Psoas muscle (tissue), 8 donors: ENCODE measurements around the gene VAMP2. TPM values are rescaled to one million over a fixed set of nuclear protein-coding genes. Genes with fewer than 3 reads are reported as not detected.

Source experiments
- ATAC-seq, 4 donors: fragments of 200-7000 bp; cut with Tn5 transposase; one replicate each; pipeline ENCODE4 v1.9.1; 2020; ENCODE audit warnings: moderate library complexity in 3 of 4, mild to moderate bottlenecking in 2 of 4
- DNase-seq, 2 donors: peaks; one replicate each; pipeline ENCODE4 v3.0.0-alpha.2; 2020
- H3K27ac ChIP-seq: fragments of 200-600 bp; one replicate; pipeline ENCODE4 v1.8.0; 2022
- H3K27me3 ChIP-seq, 3 donors: fragments of 200-600 bp in 1 of 3; one replicate each; pipeline versions ENCODE4 v1.6.1 to v1.8.0; 2013 to 2022; ENCODE audit warnings: low read length in 2 of 3, mild to moderate bottlenecking in 2 of 3, moderate library complexity in 1 of 3; ENCODE audit not compliant: insufficient read depth in 3 of 3
- H3K36me3 ChIP-seq, 2 donors: fragments of 200-600 bp in 1 of 2; one replicate each; pipeline versions ENCODE4 v1.6.1 to v1.8.0; 2013 to 2022; ENCODE audit warnings: low read depth in 1 of 2, mild to moderate bottlenecking in 1 of 2, moderate library complexity in 1 of 2; ENCODE audit not compliant: insufficient read depth in 1 of 2
- H3K4me1 ChIP-seq: fragments of 200-600 bp; one replicate; pipeline ENCODE4 v1.8.0; 2022
- H3K4me3 ChIP-seq: fragments of 200-600 bp; one replicate; pipeline ENCODE4 v1.8.0; 2022; ENCODE audit warnings: mild to moderate bottlenecking
- H3K9me3 ChIP-seq: fragments of 200-600 bp; one replicate; pipeline ENCODE4 v1.8.0; 2022
- CTCF ChIP-seq: fragments of 200-600 bp; IDR thresholded peaks from one replicate; pipeline ENCODE4 v1.8.0; 2022; ENCODE audit warnings: antibody characterized with exemption
- WGBS, 3 donors: extraction: QIAGEN DNeasy Blood & Tissue Kit; methylation state at CpG; one replicate each; pipeline versions ENCODE4 v1.1.6 to v1.1.7; 2013; 5-methylcytosine and 5-hydroxymethylcytosine counted together
- intact Hi-C, 2 donors: fragments of 100-400 bp; cut with DNase I; formaldehyde crosslinking; loops; one replicate each; pipeline versions ENCODE4 v1.11.0 to v1.14.2; 2022
- polyA plus RNA-seq, 3 donors: library from polyadenylated mRNA; stranded (reverse); fragments of 200-250 nt; gene quantifications; one replicate each; pipeline ENCODE4 v1.2.3, GENCODE V29; 2013
- total RNA-seq, 4 donors: library from RNA; stranded (reverse); fragmentation: NEBNext Ultra II Directional in 2 of 4; extraction: Animal tissue kit (Norgen Biotek cat#: 25700) in 2 of 4; gene quantifications; one replicate each; pipeline versions ENCODE4 v1.2.1 to v1.2.4, GENCODE V29; 2021 to 2023
- donor health status: healthy with polysubstance abuse.
- donor health status: DM: no; HTN: no; CAD: no; lungs with moderate emphysema.
- donor health status: Bipolar disorder and iron deficiency.
- donor health status: healthy.
- donor health status: DM: yes; HTN: yes; CAD: no.
- donor health status: DM: no; HTN: no; CAD: no.
- donor health status: DM: no; HTN: no; CAD: no.
- donor health status: DM: yes; HTN: yes; CAD: no.

The VAMP2 gene
- total and polyA plus RNA-seq, 7 donors = 33.2 to 59.2 (median 45.1) TPM

- Histone ChIP-seq H3K4me1 (peaks cover 13% of the 10 kb centered on the region), H3K36me3 (no peaks in the 10 kb centered on the region), H3K27me3 (no peaks in the 10 kb centered on the region), H3K4me3 (peak overlapping the region; percentile 93), H3K9me3 (no peaks in the 10 kb centered on the region), H3K27ac (peak overlapping the region; percentile 96)
- intact Hi-C loops = loop anchor here (1.0 to 2.0 kb wide), 4 partner anchors 35 to 68 kb away; partner anchors contain the start of genes ALOXE3 (in 1 of the 2) and CTC1 (in 1 of the 2)
- 0 to 1% (median 0%) methylated on average over 23 of the region's 23 CpGs for WGBS, 3 donors
- DNase-seq = no peak
- peak in 3 of 4 donors; percentile 5 to 7 (median 7) for ATAC-seq
- TF ChIP-seq CTCF = no peak
These were observed 23.7 kb upstream of the VAMP2 start for GRCh38 chr17:8186446-8186786.

GRCh38 chr17:8185582-8186445, 23.1 kb upstream of the VAMP2 start:
- Histone ChIP-seq H3K9me3 (no peaks in the 10 kb centered on the region), H3K36me3 (no peaks in the 10 kb centered on the region), H3K27ac (peak overlapping the region; percentile 96), H3K4me3 (peak overlapping the region; percentile 93), H3K27me3 (no peaks in the 10 kb centered on the region), H3K4me1 (peaks cover 13% of the 10 kb centered on the region)
- 0 to 1% (median 0%) methylated on average over 44 of the region's 44 CpGs for WGBS, 3 donors
- ATAC-seq (peak; percentile 34 to 63 (median 42)), DNase-seq (peak; percentile 86 to 94)
- TF ChIP-seq CTCF = no peak
- intact Hi-C loops = loop anchor here (1.0 to 2.0 kb wide), 4 partner anchors 35 to 67 kb away; partner anchors contain the start of genes ALOXE3 (in 1 of the 2) and CTC1 (in 1 of the 2)

GRCh38 chr17:8176998-8177731, 14.4 kb upstream of the VAMP2 start:
- Histone ChIP-seq H3K9me3 (no peaks in the 10 kb centered on the region), H3K4me3 (peak overlapping the region; percentile 75), H3K27me3 (no peaks in the 10 kb centered on the region), H3K4me1 (peaks cover 12% of the 10 kb centered on the region), H3K27ac (no peak overlapping the region), H3K36me3 (no peaks in the 10 kb centered on the region)
- 82 to 85% (median 84%) methylated on average over 19 of the region's 19 CpGs for WGBS, 3 donors
- TF ChIP-seq CTCF = no peak
- intact Hi-C loops = loop anchor here in 1 of 2 donors (5.0 kb wide), 1 partner anchor 50 kb away; no protein-coding TSS in a partner anchor
- ATAC-seq (no peak), DNase-seq (peak in 1 of 2 donors; percentile 6)

GRCh38 chr17:8176197-8176940, 13.6 kb upstream of the VAMP2 start, which contains the start of gene TMEM107:
TMEM107 (minus strand) TSS chr17:8176380; CDS start chr17:8176286, 94 bp downstream.
- Histone ChIP-seq H3K36me3 (no peaks in the 10 kb centered on the region), H3K4me3 (peak within 1 kb of the TSS; percentile 75), H3K9me3 (no peaks in the 10 kb centered on the region), H3K27ac (peak within 1 kb of the TSS; percentile 37), H3K27me3 (no peaks in the 10 kb centered on the region), H3K4me1 (peaks cover 12% of the 10 kb centered on the region)
- DNase-seq (peak; percentile 86 to 90), ATAC-seq (peak; percentile 45 to 62 (median 48))
- intact Hi-C loops = loop anchor here in 1 of 2 donors (5.0 kb wide), 1 partner anchor 51 kb away; no protein-coding TSS in a partner anchor
- 5 to 6% (median 5%) methylated on average over 48 to 56 of the region's 56 CpGs for WGBS, 3 donors
- no peak for TF ChIP-seq CTCF
